BJ (cell line): ENCODE measurements around the gene UBE2E1. TPM values are rescaled to one million over a fixed set of nuclear protein-coding genes. Genes with fewer than 3 reads are reported as not detected.

Source experiments
- CTCF ChIA-PET: fragments of 350-600 bp; formaldehyde crosslinking; extraction: SDS; loops from one replicate; lab custom pipeline; 2021; ENCODE audit warnings: antibody characterized with exemption, inconsistent platforms; lab: Yijun Ruan, JAX
- POLR2A ChIA-PET: fragments of 300-600 bp; sonication (Branson Sonifier 250); formaldehyde crosslinking; extraction: SDS; loops from one replicate; lab custom pipeline; 2021; ENCODE audit warnings: antibody characterized with exemption; lab: Charles Lee
- DNase-seq: peaks from one replicate; pipeline ENCODE4 v3.0.0-alpha.2; 2011; ENCODE audit warnings: low read depth
- H3K27me3 ChIP-seq: 2 replicates; pipeline ENCODE4 v1.6.0; 2011; ENCODE audit warnings: low read length; ENCODE audit not compliant: control insufficient read depth, insufficient read depth
- H3K36me3 ChIP-seq: 2 replicates; pipeline ENCODE4 v1.5.1; 2011; ENCODE audit warnings: low read length; ENCODE audit not compliant: control insufficient read depth, insufficient read depth
- H3K4me3 ChIP-seq: 2 replicates; pipeline ENCODE4 v1.5.1; 2011; ENCODE audit warnings: low read depth, mild to moderate bottlenecking, control low read depth, low read length
- CTCF ChIP-seq: IDR thresholded peaks from 2 replicates; pipeline ENCODE4 v1.5.1; 2011; ENCODE audit warnings: low read depth, mild to moderate bottlenecking, control low read depth, inconsistent platforms, low read length, moderate library complexity; ENCODE audit not compliant: insufficient read depth
- polyA plus RNA-seq: library from polyadenylated mRNA; depleted of rRNA; stranded (reverse); fragments of >200 nt; gene quantifications from 2 replicates; pipeline ENCODE4 v1.2.3, GENCODE V29; 2011

The UBE2E1 gene
- polyA plus RNA-seq, 1 experiment = 70.0 TPM

DNA sequence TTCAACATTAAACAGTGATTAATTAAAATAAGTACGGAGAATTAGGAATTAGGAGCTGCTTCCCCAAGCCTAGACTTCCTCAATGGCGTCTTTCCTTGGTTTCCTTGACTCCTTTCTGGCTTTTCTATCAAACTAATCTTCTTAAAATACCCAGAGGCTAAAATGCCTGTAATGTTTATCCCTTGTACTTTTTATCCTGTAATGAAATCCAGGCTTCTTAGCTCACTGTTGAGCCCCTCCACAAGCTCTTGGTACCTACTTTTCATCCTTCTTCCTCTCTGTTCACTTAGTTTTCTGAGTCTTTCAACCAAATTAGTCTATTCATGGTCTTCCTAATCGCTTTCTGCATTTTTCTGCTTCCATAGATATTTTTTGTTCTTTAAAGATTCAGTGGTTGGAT, 6.9 kb upstream of the UBE2E1 start:
- CTCF ChIA-PET = no interaction called here
- peaks cover 2% of the 10 kb centered on the region; the same call in 1 of the 2 replicates for H3K27me3 ChIP-seq

DNA sequence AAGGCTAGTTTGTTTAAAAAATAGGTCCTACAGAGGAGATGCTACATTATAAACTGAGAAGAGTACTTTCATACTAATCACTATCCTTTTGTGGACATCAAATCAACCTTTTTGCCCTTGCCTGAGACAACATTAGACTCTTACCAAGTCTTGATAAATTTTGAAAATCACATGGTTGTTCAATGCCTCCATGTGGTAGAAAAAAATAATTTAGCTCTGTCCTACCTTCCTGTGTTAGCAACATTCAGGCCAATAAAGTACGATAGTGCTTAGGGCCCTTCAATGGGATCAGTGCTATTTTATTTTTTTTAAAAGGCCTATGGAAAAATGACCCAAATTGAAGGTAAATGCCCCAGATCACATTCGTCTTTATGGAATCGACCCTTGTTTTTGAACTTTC, 5.0 kb upstream of the UBE2E1 start:
- Histone ChIP-seq H3K4me3 (no peak overlapping the region), H3K27me3 (peaks cover 2% of the 10 kb centered on the region; the same call in 1 of the 2 replicates), H3K36me3 (no peaks in the 10 kb centered on the region)
- POLR2A ChIA-PET = no interaction called here
- CTCF ChIA-PET = interaction anchor here (0.6 kb wide), 1 partner anchor 12 kb away, joined by 3 read pairs; no protein-coding TSS in a partner anchor
- no peak for TF ChIP-seq CTCF
- no peak for DNase-seq

More for the DNA sequence above, 6.9 kb upstream of the UBE2E1 start:
- H3K4me3 ChIP-seq = no peak overlapping the region
- POLR2A ChIA-PET = interaction anchor here (0.6 kb wide), 1 partner anchor 42 kb away, joined by 6 read pairs; no protein-coding TSS in a partner anchor
- no peak for TF ChIP-seq CTCF
- no peak for DNase-seq
- H3K36me3 ChIP-seq = no peaks in the 10 kb centered on the region

DNA sequence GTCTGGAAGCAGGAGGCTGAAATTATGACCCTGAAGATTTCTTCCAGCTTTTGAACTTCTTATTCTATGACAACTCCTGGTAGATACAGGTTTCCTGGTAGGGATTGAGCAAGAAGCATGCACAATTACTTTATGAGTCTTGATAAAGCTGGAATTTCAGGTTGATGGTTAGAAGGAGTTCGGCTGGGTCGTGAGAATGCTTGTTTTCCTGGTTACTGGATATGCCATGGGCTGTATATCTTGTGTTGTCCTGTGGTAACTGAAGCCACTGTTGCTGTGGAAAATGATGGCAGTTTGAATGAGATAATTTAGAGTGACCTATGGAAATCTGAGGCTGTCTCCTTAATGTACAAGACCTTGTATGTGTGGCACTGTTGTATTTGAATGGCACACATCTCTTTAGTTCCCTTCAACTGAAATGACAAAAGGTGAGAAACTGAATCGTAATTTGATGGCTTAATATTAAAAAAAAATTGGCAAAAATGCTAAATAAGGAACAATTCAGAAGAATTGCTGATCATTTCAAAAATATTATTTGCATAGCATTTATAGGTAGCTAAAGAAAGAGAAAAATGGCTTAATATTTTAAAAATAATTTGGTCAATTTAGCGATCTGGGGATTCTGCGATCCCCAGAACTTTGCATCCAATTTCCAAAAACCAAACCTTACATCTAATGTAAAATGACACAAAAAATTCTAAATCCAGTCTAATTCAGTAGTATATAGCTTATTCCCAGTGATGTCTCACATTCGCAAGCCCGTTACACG, 1.1 kb upstream of the UBE2E1 start:
- ChIA-PET POLR2A (no interaction called here), CTCF (interaction anchor here (0.9 to 1.1 kb wide), 2 partner anchors 10 to 20 kb away, joined by 3 read pairs; no protein-coding TSS in a partner anchor)
- no peak overlapping the region for H3K4me3 ChIP-seq

DNA sequence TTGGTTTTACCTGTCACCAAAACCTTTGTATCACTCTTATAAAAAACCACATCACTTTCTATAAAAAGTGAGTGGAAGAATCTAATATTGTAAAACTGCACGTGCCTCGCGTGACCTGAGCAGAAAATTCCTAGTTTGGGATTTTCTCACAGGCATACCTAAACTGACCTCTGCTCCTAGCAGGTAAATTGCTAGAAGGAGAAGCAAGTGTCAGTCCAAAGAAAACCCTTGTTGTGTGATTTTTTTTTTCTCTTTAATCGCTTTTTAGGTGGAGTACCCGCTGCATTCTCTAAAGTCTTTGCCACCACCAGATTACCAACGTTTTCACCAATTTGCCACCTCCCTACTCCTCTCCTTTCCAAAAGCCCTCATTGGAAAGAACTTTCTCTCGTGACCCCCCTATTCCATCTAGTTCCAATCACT, 534 bp upstream of the UBE2E1 start:
- TF ChIP-seq CTCF = no peak
- Histone ChIP-seq H3K36me3 (no peaks in the 10 kb centered on the region; the same call in 1 of the 2 replicates), H3K27me3 (no peaks in the 10 kb centered on the region), H3K4me3 (peak overlapping the region; percentile 79)
- ChIA-PET POLR2A (no interaction called here), CTCF (interaction anchor here (0.9 kb wide), 1 partner anchor 21 kb away, joined by 3 read pairs; no protein-coding TSS in a partner anchor)
- DNase-seq = no peak

More for the DNA sequence above, 1.1 kb upstream of the UBE2E1 start:
- Histone ChIP-seq H3K36me3 (no peaks in the 10 kb centered on the region; the same call in 1 of the 2 replicates), H3K27me3 (no peaks in the 10 kb centered on the region)
- TF ChIP-seq CTCF = no peak
- DNase-seq = no peak
